ENCODE measurements around the gene PHF21B. TPM values are rescaled to one million over a fixed set of nuclear protein-coding genes. Genes with fewer than 3 reads are reported as not detected.

Gene PHF21B
- total RNA-seq, 1 donor from 2014 or later: 19.0 TPM

- Mint-ChIP-seq H3K4me3 (no peak overlapping the region), H3K27ac (no peak overlapping the region), H3K36me3 (no peaks in the 10 kb centered on the region), H3K27me3 (no peaks in the 10 kb centered on the region), H3K9me3 (no peaks in the 10 kb centered on the region), H3K4me1 (ENCODE audit: unreplicated experiment) (no peaks in the 10 kb centered on the region)
- TF ChIP-seq CTCF (conservative IDR thresholded peaks at IDR 0.05): no peak
- no peak for DNase-seq (ENCODE audit: extremely low spot score, unreplicated experiment)
Measured at GRCh38 chr22:44974454-44974853, 35.4 kb downstream of the PHF21B start.

GRCh38 chr22:44973829-44974228 is 36.0 kb downstream of the PHF21B start:
- H3K4me1 Mint-ChIP-seq (ENCODE audit: unreplicated experiment): no peaks in the 10 kb centered on the region
- no peak for TF ChIP-seq CTCF (conservative IDR thresholded peaks at IDR 0.05)
- no peak overlapping the region for H3K27ac Mint-ChIP-seq
- H3K9me3 Mint-ChIP-seq: no peaks in the 10 kb centered on the region
- H3K36me3 Mint-ChIP-seq: no peaks in the 10 kb centered on the region
- DNase-seq (ENCODE audit: extremely low spot score, unreplicated experiment): no peak
- H3K27me3 Mint-ChIP-seq: no peaks in the 10 kb centered on the region
- H3K4me3 Mint-ChIP-seq: no peak overlapping the region

GRCh38 chr22:44972363-44973083 is 37.3 kb downstream of the PHF21B start:
- no peak for TF ChIP-seq CTCF (conservative IDR thresholded peaks at IDR 0.05)
- Mint-ChIP-seq H3K27me3 (no peaks in the 10 kb centered on the region), H3K4me1 (ENCODE audit: unreplicated experiment) (no peaks in the 10 kb centered on the region), H3K27ac (no peak overlapping the region), H3K9me3 (no peaks in the 10 kb centered on the region), H3K4me3 (no peak overlapping the region), H3K36me3 (no peaks in the 10 kb centered on the region)
- DNase-seq (ENCODE audit: extremely low spot score, unreplicated experiment): no peak

- no peak for TF ChIP-seq CTCF (conservative IDR thresholded peaks at IDR 0.05)
- Mint-ChIP-seq H3K4me3 (no peak overlapping the region), H3K27ac (no peak overlapping the region), H3K4me1 (ENCODE audit: unreplicated experiment) (no peaks in the 10 kb centered on the region), H3K36me3 (no peaks in the 10 kb centered on the region), H3K27me3 (no peaks in the 10 kb centered on the region), H3K9me3 (no peaks in the 10 kb centered on the region)
- DNase-seq (ENCODE audit: extremely low spot score, unreplicated experiment): no peak
Measured at GRCh38 chr22:44971651-44972362, 38.0 kb downstream of the PHF21B start.

- Mint-ChIP-seq H3K4me1 (ENCODE audit: unreplicated experiment) (no peaks in the 10 kb centered on the region), H3K9me3 (no peaks in the 10 kb centered on the region), H3K4me3 (no peak overlapping the region), H3K27ac (no peak overlapping the region), H3K27me3 (no peaks in the 10 kb centered on the region), H3K36me3 (no peaks in the 10 kb centered on the region)
- DNase-seq (ENCODE audit: extremely low spot score, unreplicated experiment): no peak
- no peak for TF ChIP-seq CTCF (conservative IDR thresholded peaks at IDR 0.05)
Measured at GRCh38 chr22:44970291-44970690, 39.5 kb downstream of the PHF21B start.
